A549 (cell line): ENCODE results near the gene APBB2. TPM values are rescaled to one million over a fixed set of nuclear protein-coding genes. Genes with fewer than 3 reads are reported as not detected.

Source experiments
- ATAC-seq, 2 experiments: fragments of 200-7000 bp in 1 of 2; fragments of >200 bp in 1 of 2; cut with Nextera tagmentation in 1 of 2; cut with Tn5 transposase in 1 of 2; 3 replicates each; pipeline versions ENCODE4 v1.8.0 to v1.9.1; 2018 to 2020; ENCODE audit warnings: mild to moderate bottlenecking in 1 of 2, moderate library complexity in 1 of 2
- CTCF ChIA-PET: fragments of 300-600 bp; sonication (Branson Sonifier 250); formaldehyde crosslinking; extraction: SDS; loops from one replicate; lab custom pipeline; 2021; ENCODE audit warnings: antibody characterized with exemption, inconsistent platforms; lab: Yijun Ruan, JAX
- POLR2A ChIA-PET: fragments of 350-600 bp; formaldehyde crosslinking; extraction: SDS; loops from one replicate; lab custom pipeline; 2021; ENCODE audit warnings: antibody characterized with exemption, inconsistent platforms; lab: Yijun Ruan, JAX
- DNase-seq, 2 experiments: peaks; one replicate each; pipeline versions ENCODE4 v3.0.0 to v3.0.0-alpha.2; 2011 to 2016; ENCODE audit warnings: low read depth in 1 of 2, low spot score in 1 of 2
- FAIRE-seq: peaks from 2 replicates; lab custom pipeline; 2011; peaks lifted over from hg19 to GRCh38; lab: Jason Lieb, UNC
- H3K27ac ChIP-seq, 2 experiments: fragments of >200 bp; sonication (Bioruptor Twin); formaldehyde crosslinking; 3 replicates each; pipeline ENCODE4 v1.5.1; 2016 to 2017
- H3K4me1 ChIP-seq: fragments of >200 bp; sonication (Bioruptor Twin); formaldehyde crosslinking; 3 replicates; pipeline ENCODE4 v1.6.1; 2016
- H3K4me2 ChIP-seq: fragments of >200 bp; sonication (Bioruptor Twin); formaldehyde crosslinking; 3 replicates; pipeline ENCODE4 v1.6.1; 2016
- H3K4me3 ChIP-seq: fragments of >200 bp; sonication (Bioruptor Twin); formaldehyde crosslinking; 3 replicates; pipeline ENCODE4 v1.5.1; 2016
- H3K9me3 ChIP-seq: fragments of >200 bp; sonication (Bioruptor Twin); formaldehyde crosslinking; 3 replicates; pipeline ENCODE4 v1.6.1; 2016
- ATOH8 ChIP-seq: fragments of 250-450 bp; sonication (Bioruptor Pico); IDR thresholded peaks from 2 replicates; pipeline ENCODE4 v1.5.0; 2020; ENCODE audit warnings: low read depth, mild to moderate bottlenecking, moderate library complexity
- CEBPB ChIP-seq, 2 experiments: fragments of >200 bp in 1 of 2; sonication (Bioruptor Twin) in 1 of 2; formaldehyde crosslinking in 1 of 2; IDR thresholded peaks; 2 replicates each; pipeline ENCODE4 v1.6.1; 2012 to 2016
- CHD4 ChIP-seq: fragments of 200-600 bp; sonication (generic); IDR thresholded peaks from 2 replicates; pipeline ENCODE4 v1.6.1; 2016; ENCODE audit warnings: antibody characterized with exemption, mild to moderate bottlenecking, borderline replicate concordance
- CTCF ChIP-seq: fragments of >200 bp; sonication (Bioruptor Twin); formaldehyde crosslinking; IDR thresholded peaks from 3 replicates; pipeline ENCODE4 v1.5.1; 2016
- FOSB ChIP-seq: fragments of 250-450 bp; sonication (Bioruptor Pico); IDR thresholded peaks from 2 replicates; pipeline ENCODE4 v1.5.0; 2020; ENCODE audit warnings: mild to moderate bottlenecking, moderate library complexity
- HDAC2 ChIP-seq: fragments of 200-600 bp; sonication (generic); IDR thresholded peaks from 2 replicates; pipeline ENCODE4 v1.6.1; 2016
- HMGXB4 ChIP-seq: fragments of 250-450 bp; sonication (Bioruptor Pico); IDR thresholded peaks from 2 replicates; pipeline ENCODE4 v1.5.0; 2021; ENCODE audit warnings: mild to moderate bottlenecking, moderate library complexity, borderline replicate concordance
- HOXB5 ChIP-seq: fragments of 250-450 bp; sonication (Bioruptor Pico); IDR thresholded peaks from 2 replicates; pipeline ENCODE4 v1.5.0; 2020; ENCODE audit warnings: mild to moderate bottlenecking, moderate library complexity
- JUN ChIP-seq, 2 experiments: fragments of >200 bp; sonication (Bioruptor Twin); formaldehyde crosslinking; IDR thresholded peaks; 2 replicates in 1 of 2; 3 replicates in 1 of 2; pipeline ENCODE4 v1.6.1; 2016 to 2017
- MAFK ChIP-seq: fragments of 450-650 bp; IDR thresholded peaks from 2 replicates; pipeline ENCODE4 v1.6.1; 2014; ENCODE audit not compliant: partially characterized antibody
- NFE2L2 ChIP-seq: fragments of 150-350 bp; conservative IDR thresholded peaks from 2 replicates; pipeline ENCODE4 v1.6.1; 2014; ENCODE audit warnings: low read length
- NPAS2 ChIP-seq: fragments of 250-450 bp; sonication (Bioruptor Pico); IDR thresholded peaks from 2 replicates; pipeline ENCODE4 v1.8.0; 2022; ENCODE audit warnings: mild to moderate bottlenecking, moderate library complexity, borderline replicate concordance
- PHF8 ChIP-seq: fragments of 200-600 bp; sonication (generic); IDR thresholded peaks from 2 replicates; pipeline ENCODE4 v1.6.1; 2016; ENCODE audit warnings: low read depth, mild to moderate bottlenecking, antibody characterized with exemption, moderate library complexity, borderline replicate concordance
- RAD21 ChIP-seq, 2 experiments: fragments of >200 bp in 1 of 2; sonication (Bioruptor Twin) in 1 of 2; formaldehyde crosslinking in 1 of 2; IDR thresholded peaks in 1 of 2; conservative IDR thresholded peaks in 1 of 2; 2 replicates in 1 of 2; 3 replicates in 1 of 2; pipeline ENCODE4 v1.6.1; 2012 to 2018; ENCODE audit warnings: inconsistent platforms in 1 of 2
- RNF2 ChIP-seq: fragments of 200-600 bp; sonication (generic); IDR thresholded peaks from 2 replicates; pipeline ENCODE4 v1.6.1; 2016; ENCODE audit warnings: low read depth, mild to moderate bottlenecking, antibody characterized with exemption, moderate library complexity, borderline replicate concordance
- TP53 ChIP-seq: fragments of 250-450 bp; sonication (Bioruptor Pico); IDR thresholded peaks from 2 replicates; pipeline ENCODE4 v1.5.0; 2021; ENCODE audit warnings: mild to moderate bottlenecking, moderate library complexity
- WGBS: methylation state at CpG from one replicate; pipeline ENCODE4 v1.1.6; 2017; ENCODE audit errors: missing lambda C conversion rate; 5-methylcytosine and 5-hydroxymethylcytosine counted together
- polyA plus RNA-seq, 4 experiments: library from polyadenylated mRNA; depleted of rRNA in 3 of 4; stranded (reverse); fragments of >200 nt; fragmentation: RNase III in 1 of 4; extraction: RNeasy Plus Mini Kit Qiagen cat#74134 plus additional on column Dnase treatment in 1 of 4; gene quantifications; 2 replicates in 3 of 4; 3 replicates in 1 of 4; pipeline ENCODE4 v1.2.3, GENCODE V29; 2011 to 2017
- TF ChIP-seq, protein P1 (sequence below): fragments of 200-600 bp; sonication (generic); IDR thresholded peaks from 2 replicates; pipeline ENCODE4 v1.6.1; 2016; ENCODE audit warnings: antibody characterized with exemption, mild to moderate bottlenecking, moderate library complexity
- TF ChIP-seq, protein P2 (sequence below): fragments of 450-650 bp; IDR thresholded peaks from 2 replicates; pipeline ENCODE4 v1.6.1; 2014; ENCODE audit warnings: antibody characterized with exemption

APBB2 gene
- polyA plus RNA-seq, 2 of the 4 experiments (the other 2 are of a cell fraction): 8.3 to 31.9 TPM

DNA sequence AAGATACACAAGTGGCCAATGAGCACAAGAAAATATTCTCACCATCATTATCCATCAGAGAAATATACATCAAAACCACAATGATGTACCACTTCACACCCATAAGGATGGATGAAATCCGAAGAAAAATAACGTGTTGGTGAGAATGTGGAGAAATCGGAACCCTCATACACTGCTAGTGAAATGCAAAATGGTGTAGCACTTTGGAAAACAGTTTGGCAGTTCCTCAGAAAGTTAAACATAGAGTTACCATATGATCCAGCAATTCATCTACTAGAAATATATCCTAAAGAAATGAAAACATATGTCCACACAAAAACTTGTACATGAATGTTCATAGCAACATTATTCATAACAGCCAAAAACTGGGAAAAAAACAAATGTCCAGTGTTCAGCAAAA lies 18.5 kb upstream of the APBB2 start:
- DNase-seq: no peak
- 34% methylated on average over 3 of the region's 3 CpGs for WGBS
- CTCF ChIA-PET: interaction anchor here (0.9 to 1.1 kb wide), 2 partner anchors 11 to 18 kb away, joined by 3 read pairs; no protein-coding TSS in a partner anchor
- ATAC-seq: no peak
- POLR2A ChIA-PET: no interaction called here
- no peaks in the 10 kb centered on the region for H3K4me1 ChIP-seq
- H3K27ac ChIP-seq: no peak overlapping the region
- TF ChIP-seq HOXB5 (CRISPR knock-in tag) (no peak), TP53 (no peak), CHD4 (no peak), NFE2L2 (no peak)
- TF ChIP-seq, protein P1, sequence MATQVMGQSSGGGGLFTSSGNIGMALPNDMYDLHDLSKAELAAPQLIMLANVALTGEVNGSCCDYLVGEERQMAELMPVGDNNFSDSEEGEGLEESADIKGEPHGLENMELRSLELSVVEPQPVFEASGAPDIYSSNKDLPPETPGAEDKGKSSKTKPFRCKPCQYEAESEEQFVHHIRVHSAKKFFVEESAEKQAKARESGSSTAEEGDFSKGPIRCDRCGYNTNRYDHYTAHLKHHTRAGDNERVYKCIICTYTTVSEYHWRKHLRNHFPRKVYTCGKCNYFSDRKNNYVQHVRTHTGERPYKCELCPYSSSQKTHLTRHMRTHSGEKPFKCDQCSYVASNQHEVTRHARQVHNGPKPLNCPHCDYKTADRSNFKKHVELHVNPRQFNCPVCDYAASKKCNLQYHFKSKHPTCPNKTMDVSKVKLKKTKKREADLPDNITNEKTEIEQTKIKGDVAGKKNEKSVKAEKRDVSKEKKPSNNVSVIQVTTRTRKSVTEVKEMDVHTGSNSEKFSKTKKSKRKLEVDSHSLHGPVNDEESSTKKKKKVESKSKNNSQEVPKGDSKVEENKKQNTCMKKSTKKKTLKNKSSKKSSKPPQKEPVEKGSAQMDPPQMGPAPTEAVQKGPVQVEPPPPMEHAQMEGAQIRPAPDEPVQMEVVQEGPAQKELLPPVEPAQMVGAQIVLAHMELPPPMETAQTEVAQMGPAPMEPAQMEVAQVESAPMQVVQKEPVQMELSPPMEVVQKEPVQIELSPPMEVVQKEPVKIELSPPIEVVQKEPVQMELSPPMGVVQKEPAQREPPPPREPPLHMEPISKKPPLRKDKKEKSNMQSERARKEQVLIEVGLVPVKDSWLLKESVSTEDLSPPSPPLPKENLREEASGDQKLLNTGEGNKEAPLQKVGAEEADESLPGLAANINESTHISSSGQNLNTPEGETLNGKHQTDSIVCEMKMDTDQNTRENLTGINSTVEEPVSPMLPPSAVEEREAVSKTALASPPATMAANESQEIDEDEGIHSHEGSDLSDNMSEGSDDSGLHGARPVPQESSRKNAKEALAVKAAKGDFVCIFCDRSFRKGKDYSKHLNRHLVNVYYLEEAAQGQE: no peak
- TF ChIP-seq, all 56 proteins: peak for 0
- Histone ChIP-seq H3K4me2 (no peak overlapping the region), H3K9me3 (no peaks in the 10 kb centered on the region), H3K4me3 (no peak overlapping the region)
- FAIRE-seq: no peak

DNA sequence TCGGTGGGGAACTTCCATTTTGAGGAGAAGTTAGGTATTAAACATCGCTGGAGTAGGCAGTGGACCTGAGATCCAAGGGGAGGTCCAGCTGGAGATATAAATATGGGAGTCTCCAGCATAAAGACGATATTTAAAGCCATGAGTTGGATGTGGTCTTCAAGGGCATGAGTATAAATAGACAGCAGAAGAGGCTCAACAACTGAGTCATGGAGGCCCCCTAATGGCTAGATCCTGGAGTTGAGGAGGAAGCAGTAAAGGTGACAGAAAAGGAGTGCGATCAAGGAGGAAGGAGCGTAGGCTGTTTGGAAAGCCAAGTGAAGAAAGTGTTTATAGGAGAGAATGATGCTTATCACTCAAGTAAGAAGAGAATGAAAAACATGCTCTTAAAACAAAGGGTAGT lies 18.1 kb upstream of the APBB2 start:
- no peaks in the 10 kb centered on the region for H3K9me3 ChIP-seq
- no peak overlapping the region for H3K4me3 ChIP-seq
- FAIRE-seq: no peak
- H3K4me1 ChIP-seq: no peaks in the 10 kb centered on the region
- no peak for DNase-seq
- TF ChIP-seq RAD21 (conservative IDR thresholded peaks at IDR 0.05 in 1 of 2, IDR thresholded peaks at IDR 0.05 in 1 of 2) (peak in 1 of 2 experiments; percentile 27; a peak in 1 of 5 replicates), JUN (IDR thresholded peaks at IDR 0.05) (no peak), RNF2 (no peak), CEBPB (IDR thresholded peaks at IDR 0.05) (no peak)
- TF ChIP-seq, all 56 proteins: peak for 1
- Histone ChIP-seq H3K4me2 (no peak overlapping the region), H3K27ac (no peak overlapping the region)
- WGBS: 69% methylated on average over 5 of the region's 5 CpGs
- ATAC-seq: no peak
- CTCF ChIA-PET: interaction anchor here (1.1 kb wide), 1 partner anchor 17 kb away, joined by 3 read pairs; no protein-coding TSS in a partner anchor
- POLR2A ChIA-PET: no interaction called here

DNA sequence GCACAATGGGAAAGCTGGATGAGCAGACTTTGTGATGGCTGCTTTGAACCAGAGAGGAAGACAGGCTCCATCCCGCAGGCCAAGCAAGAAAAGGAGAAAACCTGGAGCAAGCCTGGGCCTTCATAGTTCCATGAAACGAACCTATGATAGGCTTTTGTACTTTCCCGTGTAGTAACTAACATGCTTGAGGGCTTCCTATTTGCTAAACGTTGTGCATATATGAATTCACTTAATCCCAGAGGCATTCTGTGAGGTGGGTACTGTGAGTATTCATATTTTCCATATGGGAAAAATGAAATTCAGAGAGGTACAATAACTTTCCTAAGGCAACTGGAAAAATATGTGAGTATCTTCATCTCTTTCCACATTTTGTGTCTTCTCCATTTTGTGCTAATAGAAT lies 13.6 kb upstream of the APBB2 start:
- Histone ChIP-seq H3K9me3 (no peaks in the 10 kb centered on the region), H3K4me3 (no peak overlapping the region), H3K4me1 (no peaks in the 10 kb centered on the region), H3K27ac (no peak overlapping the region), H3K4me2 (no peak overlapping the region)
- POLR2A ChIA-PET: no interaction called here
- CTCF ChIA-PET: no interaction called here
- 51% methylated on average over 4 of the region's 4 CpGs for WGBS
- no peak for DNase-seq
- no peak for FAIRE-seq
- ATAC-seq: no peak
- TF ChIP-seq HDAC2 (no peak), HMGXB4 (CRISPR knock-in tag) (no peak), FOSB (CRISPR knock-in tag) (no peak), RNF2 (no peak), RAD21 (conservative IDR thresholded peaks at IDR 0.05 in 1 of 2, IDR thresholded peaks at IDR 0.05 in 1 of 2) (no peak), ATOH8 (CRISPR knock-in tag) (no peak), MAFK (no peak), NPAS2 (CRISPR knock-in tag) (no peak), PHF8 (no peak), CTCF (no peak), JUN (IDR thresholded peaks at IDR 0.05) (no peak)
- TF ChIP-seq, protein P2, sequence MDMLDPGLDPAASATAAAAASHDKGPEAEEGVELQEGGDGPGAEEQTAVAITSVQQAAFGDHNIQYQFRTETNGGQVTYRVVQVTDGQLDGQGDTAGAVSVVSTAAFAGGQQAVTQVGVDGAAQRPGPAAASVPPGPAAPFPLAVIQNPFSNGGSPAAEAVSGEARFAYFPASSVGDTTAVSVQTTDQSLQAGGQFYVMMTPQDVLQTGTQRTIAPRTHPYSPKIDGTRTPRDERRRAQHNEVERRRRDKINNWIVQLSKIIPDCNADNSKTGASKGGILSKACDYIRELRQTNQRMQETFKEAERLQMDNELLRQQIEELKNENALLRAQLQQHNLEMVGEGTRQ: no peak
